ENCODE data around the gene SMCO4.

The SMCO4 gene

GRCh38 chr11:93529707-93530467 is 13.3 kb downstream of the SMCO4 start:
- H2BK12ac ChIP-seq (ENCODE audit: low read length): no peak overlapping the region
- H3K27me3 ChIP-seq (ENCODE audit: insufficient read depth, low read length): no peaks in the 10 kb centered on the region
- no peaks in the 10 kb centered on the region for H3K79me2 ChIP-seq (ENCODE audit: control insufficient read depth, insufficient read depth, low read length, poor library complexity)
- H3K4me2 ChIP-seq (ENCODE audit: low read length): no peak overlapping the region
- no peak overlapping the region for H4K91ac ChIP-seq (ENCODE audit: low read depth, low read length)
- no peak overlapping the region for H4K8ac ChIP-seq (ENCODE audit: low read depth, low read length)
- no peak overlapping the region for H3K4me3 ChIP-seq (ENCODE audit: low read depth, low read length)
- no peak overlapping the region for H2AFZ ChIP-seq (ENCODE audit: insufficient read depth, low read length, poor library complexity)
- no peaks in the 10 kb centered on the region for H3K9me3 ChIP-seq (ENCODE audit: insufficient read depth, low read depth, low read length)
- H2BK5ac ChIP-seq (ENCODE audit: low read depth, low read length, poor library complexity): no peak overlapping the region
- H2AK5ac ChIP-seq (ENCODE audit: low read length): no peak overlapping the region
- DNase-seq: no peak
- WGBS (ENCODE audit: extremely low coverage, insufficient coverage, insufficient read length): no CpG with 5 or more reads among the region's 9 CpGs
- no peaks in the 10 kb centered on the region for H3K36me3 ChIP-seq (ENCODE audit: control insufficient read depth in 1 of 2, insufficient read depth in 2 of 2, low read length in 2 of 2)
- H2BK120ac ChIP-seq (ENCODE audit: insufficient read depth, low read length, poor library complexity): no peak overlapping the region
- H4K12ac ChIP-seq (ENCODE audit: low read depth, low read length): no peak overlapping the region
- H3K9ac ChIP-seq (ENCODE audit: low read length): no peak overlapping the region
- H3K79me1 ChIP-seq (ENCODE audit: low read length): no peaks in the 10 kb centered on the region
- H3K14ac ChIP-seq (ENCODE audit: low read length): no peak overlapping the region
- H3K23ac ChIP-seq (ENCODE audit: low read length): no peak overlapping the region
- H3K4me1 ChIP-seq (ENCODE audit: control insufficient read depth in 1 of 2, insufficient read depth in 2 of 2, low read length in 2 of 2): peaks cover 3 to 8% of the 10 kb centered on the region in 2 experiments
- H3K27ac ChIP-seq (ENCODE audit: low read depth, low read length): no peak overlapping the region
- H3K18ac ChIP-seq (ENCODE audit: low read length): no peak overlapping the region
- H3K4ac ChIP-seq (ENCODE audit: low read depth, low read length): no peak overlapping the region

- no CpG with 5 or more reads among the region's 10 CpGs for WGBS (ENCODE audit: extremely low coverage, insufficient coverage, insufficient read length)
These were observed 14.2 kb downstream of the SMCO4 start for GRCh38 chr11:93528757-93529645.

DNA sequence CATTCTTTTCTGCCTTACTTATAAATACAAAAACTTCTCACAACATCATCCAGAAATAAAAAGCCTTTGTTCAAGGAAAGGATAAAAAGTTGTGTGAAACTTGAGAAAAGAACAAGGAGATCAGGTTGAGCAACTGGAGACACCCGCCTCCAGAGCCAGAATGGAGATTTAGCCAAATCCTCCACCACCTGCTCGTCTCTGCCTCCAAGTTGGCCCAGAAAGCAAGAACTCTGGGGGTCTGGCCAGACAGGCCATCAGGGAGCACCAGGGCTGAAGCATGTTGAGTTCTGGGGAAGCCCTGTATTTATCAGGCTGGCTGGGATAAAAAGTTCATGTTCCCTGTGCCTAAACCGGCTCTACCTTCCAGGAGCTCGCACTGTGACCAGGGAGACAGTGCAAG is 14.9 kb downstream of the SMCO4 start:
- H4K8ac ChIP-seq (ENCODE audit: low read depth, low read length): no peak overlapping the region
- H3K4ac ChIP-seq (ENCODE audit: low read depth, low read length): no peak overlapping the region
- no CpG with 5 or more reads among the region's 4 CpGs for WGBS (ENCODE audit: extremely low coverage, insufficient coverage, insufficient read length)
- no peak overlapping the region for H2BK120ac ChIP-seq (ENCODE audit: insufficient read depth, low read length, poor library complexity)
- no peaks in the 10 kb centered on the region for H3K79me1 ChIP-seq (ENCODE audit: low read length)
- no peaks in the 10 kb centered on the region for H3K27me3 ChIP-seq (ENCODE audit: insufficient read depth, low read length)
- no peak overlapping the region for H3K23ac ChIP-seq (ENCODE audit: low read length)
- no peak overlapping the region for H2AFZ ChIP-seq (ENCODE audit: insufficient read depth, low read length, poor library complexity)
- H3K79me2 ChIP-seq (ENCODE audit: control insufficient read depth, insufficient read depth, low read length, poor library complexity): no peaks in the 10 kb centered on the region
- no peak overlapping the region for H2AK5ac ChIP-seq (ENCODE audit: low read length)
- H3K27ac ChIP-seq (ENCODE audit: low read depth, low read length): no peak overlapping the region
- H4K12ac ChIP-seq (ENCODE audit: low read depth, low read length): no peak overlapping the region
- H3K4me2 ChIP-seq (ENCODE audit: low read length): no peak overlapping the region
- no peak overlapping the region for H3K9ac ChIP-seq (ENCODE audit: low read length)
- no peak overlapping the region for H2BK12ac ChIP-seq (ENCODE audit: low read length)
- H4K91ac ChIP-seq (ENCODE audit: low read depth, low read length): no peak overlapping the region
- no peak overlapping the region for H3K4me3 ChIP-seq (ENCODE audit: low read depth, low read length)
- H3K9me3 ChIP-seq (ENCODE audit: insufficient read depth, low read depth, low read length): no peaks in the 10 kb centered on the region
- H2BK5ac ChIP-seq (ENCODE audit: low read depth, low read length, poor library complexity): no peak overlapping the region
- peaks cover 3 to 8% of the 10 kb centered on the region in 2 experiments for H3K4me1 ChIP-seq (ENCODE audit: control insufficient read depth in 1 of 2, insufficient read depth in 2 of 2, low read length in 2 of 2)
- no peak for DNase-seq
- no peak overlapping the region for H3K14ac ChIP-seq (ENCODE audit: low read length)
- H3K36me3 ChIP-seq (ENCODE audit: control insufficient read depth in 1 of 2, insufficient read depth in 2 of 2, low read length in 2 of 2): no peaks in the 10 kb centered on the region
- no peak overlapping the region for H3K18ac ChIP-seq (ENCODE audit: low read length)

More at GRCh38 chr11:93528757-93529645, 14.2 kb downstream of the SMCO4 start:
- no peak overlapping the region for H3K27ac ChIP-seq (ENCODE audit: low read depth, low read length)
- H2AK5ac ChIP-seq (ENCODE audit: low read length): no peak overlapping the region
- no peak overlapping the region for H3K14ac ChIP-seq (ENCODE audit: low read length)
- no peak overlapping the region for H3K4me3 ChIP-seq (ENCODE audit: low read depth, low read length)
- H3K36me3 ChIP-seq (ENCODE audit: control insufficient read depth in 1 of 2, insufficient read depth in 2 of 2, low read length in 2 of 2): no peaks in the 10 kb centered on the region
- H2AFZ ChIP-seq (ENCODE audit: insufficient read depth, low read length, poor library complexity): no peak overlapping the region
- no peak overlapping the region for H3K18ac ChIP-seq (ENCODE audit: low read length)
- no peaks in the 10 kb centered on the region for H3K79me2 ChIP-seq (ENCODE audit: control insufficient read depth, insufficient read depth, low read length, poor library complexity)
- H4K12ac ChIP-seq (ENCODE audit: low read depth, low read length): no peak overlapping the region
- no peak for DNase-seq
- no peak overlapping the region for H3K23ac ChIP-seq (ENCODE audit: low read length)
- H2BK120ac ChIP-seq (ENCODE audit: insufficient read depth, low read length, poor library complexity): no peak overlapping the region
- no peaks in the 10 kb centered on the region for H3K27me3 ChIP-seq (ENCODE audit: insufficient read depth, low read length)
- no peak overlapping the region for H4K8ac ChIP-seq (ENCODE audit: low read depth, low read length)
- H3K4ac ChIP-seq (ENCODE audit: low read depth, low read length): no peak overlapping the region
- no peaks in the 10 kb centered on the region for H3K79me1 ChIP-seq (ENCODE audit: low read length)
- H3K9me3 ChIP-seq (ENCODE audit: insufficient read depth, low read depth, low read length): no peaks in the 10 kb centered on the region
- no peak overlapping the region for H2BK12ac ChIP-seq (ENCODE audit: low read length)
- no peak overlapping the region for H3K4me2 ChIP-seq (ENCODE audit: low read length)
- H2BK5ac ChIP-seq (ENCODE audit: low read depth, low read length, poor library complexity): no peak overlapping the region
- H3K4me1 ChIP-seq (ENCODE audit: control insufficient read depth in 1 of 2, insufficient read depth in 2 of 2, low read length in 2 of 2): peaks cover 3 to 8% of the 10 kb centered on the region in 2 experiments
- H4K91ac ChIP-seq (ENCODE audit: low read depth, low read length): no peak overlapping the region
- no peak overlapping the region for H3K9ac ChIP-seq (ENCODE audit: low read length)

- WGBS (ENCODE audit: extremely low coverage, insufficient coverage, insufficient read length): no CpG with 5 or more reads among the region's 8 CpGs
- H3K4me1 ChIP-seq (ENCODE audit: control insufficient read depth in 1 of 2, insufficient read depth in 2 of 2, low read length in 2 of 2): peaks cover 3 to 8% of the 10 kb centered on the region in 2 experiments
These were observed 16.3 kb downstream of the SMCO4 start for GRCh38 chr11:93526641-93527583.

More at GRCh38 chr11:93526641-93527583, 16.3 kb downstream of the SMCO4 start:
- peaks cover 2 to 3% of the 10 kb centered on the region in 2 experiments for H3K36me3 ChIP-seq (ENCODE audit: control insufficient read depth in 1 of 2, insufficient read depth in 2 of 2, low read length in 2 of 2)
- H2BK120ac ChIP-seq (ENCODE audit: insufficient read depth, low read length, poor library complexity): no peak overlapping the region
- no peaks in the 10 kb centered on the region for H3K79me1 ChIP-seq (ENCODE audit: low read length)
- no peak overlapping the region for H3K27ac ChIP-seq (ENCODE audit: low read depth, low read length)
- H4K8ac ChIP-seq (ENCODE audit: low read depth, low read length): no peak overlapping the region
- no peak overlapping the region for H3K4me3 ChIP-seq (ENCODE audit: low read depth, low read length)
- no peak for DNase-seq
- no peaks in the 10 kb centered on the region for H3K79me2 ChIP-seq (ENCODE audit: control insufficient read depth, insufficient read depth, low read length, poor library complexity)
- no peak overlapping the region for H3K14ac ChIP-seq (ENCODE audit: low read length)
- H2BK5ac ChIP-seq (ENCODE audit: low read depth, low read length, poor library complexity): no peak overlapping the region
- no peak overlapping the region for H4K91ac ChIP-seq (ENCODE audit: low read depth, low read length)
- H3K9me3 ChIP-seq (ENCODE audit: insufficient read depth, low read depth, low read length): no peaks in the 10 kb centered on the region
- H3K27me3 ChIP-seq (ENCODE audit: insufficient read depth, low read length): no peaks in the 10 kb centered on the region
- H4K12ac ChIP-seq (ENCODE audit: low read depth, low read length): no peak overlapping the region
- no peak overlapping the region for H3K4ac ChIP-seq (ENCODE audit: low read depth, low read length)
- no peak overlapping the region for H3K9ac ChIP-seq (ENCODE audit: low read length)
- no peak overlapping the region for H3K4me2 ChIP-seq (ENCODE audit: low read length)
- H2BK12ac ChIP-seq (ENCODE audit: low read length): no peak overlapping the region
- no peak overlapping the region for H2AFZ ChIP-seq (ENCODE audit: insufficient read depth, low read length, poor library complexity)
- peak overlapping the region; percentile 2 for H3K23ac ChIP-seq (ENCODE audit: low read length)
- no peak overlapping the region for H3K18ac ChIP-seq (ENCODE audit: low read length)
- no peak overlapping the region for H2AK5ac ChIP-seq (ENCODE audit: low read length)

All from trophoblast cell (in vitro differentiated cells and primary cell).